LHCN-M2 (cell line): ENCODE data around the gene BCL2. TPM values are rescaled to one million over a fixed set of nuclear protein-coding genes. Genes with fewer than 3 reads are reported as not detected.

Source experiments
- DNase-seq: peaks from one replicate; pipeline ENCODE4 v3.0.0-alpha.2; 2012; ENCODE audit warnings: low read depth
- total RNA-seq: library from RNA; depleted of rRNA; stranded (reverse); fragments of >200 nt; gene quantifications from 2 replicates; pipeline ENCODE4 v1.2.3, GENCODE V29; 2014

Gene BCL2
- total RNA-seq, 1 experiment from 2014 or later = 2.5 TPM

DNA sequence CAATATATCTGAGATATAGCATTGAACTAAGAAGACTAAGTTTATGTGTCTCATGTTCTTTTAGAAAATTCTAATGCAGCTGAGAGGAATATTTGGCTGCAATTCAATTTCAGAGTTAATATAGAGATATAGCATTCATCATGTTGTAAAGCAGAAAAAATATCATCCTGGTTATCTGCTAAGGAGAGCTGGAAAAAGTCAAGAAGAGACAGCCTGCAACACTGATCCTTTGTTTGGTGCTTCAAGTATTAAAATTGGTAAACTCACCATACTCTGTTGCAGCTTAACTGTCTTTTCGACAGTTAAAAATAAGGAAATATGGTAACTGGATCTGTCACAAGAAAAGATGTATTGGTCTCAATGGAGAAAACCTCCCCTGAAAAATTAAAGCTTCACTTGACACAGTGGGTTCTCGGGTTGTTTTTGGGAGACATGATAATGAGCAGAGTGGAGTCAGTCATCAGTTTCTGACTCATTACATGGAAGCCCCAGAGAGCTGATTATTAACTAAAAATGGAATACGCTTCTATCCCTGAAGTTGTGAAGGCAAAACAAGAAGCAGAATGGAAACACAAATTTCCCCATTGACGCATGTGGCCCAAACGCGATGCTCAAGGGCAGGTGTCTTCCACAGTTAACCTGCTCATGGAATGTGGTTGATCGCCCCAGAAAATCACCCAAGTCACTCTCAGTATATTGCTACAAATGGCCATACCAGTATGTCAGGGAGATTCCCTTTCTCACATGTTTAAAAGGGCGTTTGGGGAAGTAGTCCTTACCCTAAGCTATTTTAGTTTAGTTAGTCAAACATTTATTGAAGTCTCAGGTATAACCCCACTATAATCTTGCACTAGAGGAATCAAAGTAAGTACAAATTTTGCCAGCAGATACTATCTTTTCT, 8.2 kb downstream of the BCL2 start:
- DNase-seq = no peak

- DNase-seq = no peak
Measured at GRCh38 chr18:63309422-63309821, 10.1 kb downstream of the BCL2 start.

DNA sequence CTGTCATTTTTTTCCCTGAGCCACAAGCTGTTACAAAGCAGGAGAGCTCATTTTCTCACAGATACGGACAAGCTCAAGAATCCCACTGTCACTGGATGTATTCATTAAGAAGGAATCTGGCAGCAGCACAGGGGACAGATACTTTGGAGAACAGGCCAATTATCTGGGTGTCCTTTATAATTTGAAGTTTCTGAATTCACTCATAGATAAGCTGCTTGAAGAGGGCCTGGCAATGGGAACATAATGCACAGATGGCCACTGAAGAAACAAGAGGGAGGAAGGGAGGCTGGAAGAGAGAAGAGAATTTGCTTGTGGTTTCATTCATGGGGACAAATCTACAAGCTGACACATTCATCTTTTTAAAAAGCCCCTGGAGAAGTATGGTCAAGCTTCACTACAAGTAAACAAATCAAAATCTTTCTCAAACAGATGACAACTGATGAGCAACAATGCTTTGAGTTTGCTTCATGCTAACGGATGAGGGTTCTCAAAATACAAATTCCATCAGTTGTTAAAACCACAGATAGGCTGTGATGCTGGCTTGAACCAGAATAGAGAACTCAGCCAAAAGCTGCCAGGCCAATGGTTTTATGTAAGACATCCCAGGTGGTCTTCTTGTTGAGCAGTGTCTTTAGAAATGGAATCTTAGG, 11.9 kb downstream of the BCL2 start:
- DNase-seq = peak; percentile 6

DNA sequence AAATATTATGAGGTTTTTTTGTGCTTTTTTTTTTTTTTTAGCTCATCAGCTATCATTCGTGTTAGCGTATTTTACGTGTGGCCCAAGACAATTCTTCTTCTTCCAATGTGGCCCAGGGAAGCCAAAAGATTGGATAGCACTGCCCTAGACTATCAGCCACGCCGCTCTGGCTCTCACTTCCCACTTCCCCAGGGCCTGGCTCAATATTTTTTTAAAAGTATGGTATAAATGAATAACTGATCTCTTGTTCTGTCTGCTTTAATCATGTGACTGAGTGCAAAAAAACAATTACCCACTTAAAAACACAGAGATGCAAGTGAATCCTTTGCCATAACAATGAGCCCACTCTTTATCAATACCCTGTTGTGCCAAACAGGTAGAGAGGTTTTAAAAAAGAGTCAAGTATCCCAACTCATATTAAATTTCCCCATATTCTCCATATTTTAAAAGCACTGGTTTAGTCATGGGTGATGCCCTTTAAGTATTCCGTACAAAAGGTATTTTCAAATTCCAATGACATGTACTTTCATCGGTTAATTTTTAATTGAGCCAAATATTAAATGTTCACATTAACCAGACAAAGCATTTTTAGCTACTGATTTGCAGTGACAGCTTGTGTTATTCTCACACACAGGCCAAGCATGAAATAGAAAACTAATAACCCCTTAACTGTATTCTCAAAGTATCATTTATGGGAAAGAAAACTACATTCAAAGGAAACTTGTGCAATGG, 12.6 kb downstream of the BCL2 start:
- no peak for DNase-seq

DNA sequence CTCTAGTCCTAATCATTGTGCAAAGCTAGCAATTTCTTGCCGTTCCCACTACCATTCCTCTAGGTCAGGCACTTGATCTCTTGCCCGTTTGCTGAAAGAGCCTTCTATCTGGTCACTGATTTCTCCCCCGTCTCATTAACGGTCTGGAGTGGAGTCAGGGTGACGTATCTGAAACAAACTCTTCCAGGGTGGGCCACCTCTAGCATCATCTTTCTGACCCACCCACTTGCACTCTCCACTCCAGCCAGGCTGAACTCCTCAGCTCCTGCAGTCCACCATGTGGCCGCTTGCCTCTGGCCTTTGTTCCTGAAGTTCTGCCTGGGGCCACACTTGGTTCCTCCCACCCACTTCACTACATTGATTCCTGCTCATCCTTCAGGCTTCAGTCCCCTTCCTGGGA, 13.3 kb downstream of the BCL2 start:
- no peak for DNase-seq

DNA sequence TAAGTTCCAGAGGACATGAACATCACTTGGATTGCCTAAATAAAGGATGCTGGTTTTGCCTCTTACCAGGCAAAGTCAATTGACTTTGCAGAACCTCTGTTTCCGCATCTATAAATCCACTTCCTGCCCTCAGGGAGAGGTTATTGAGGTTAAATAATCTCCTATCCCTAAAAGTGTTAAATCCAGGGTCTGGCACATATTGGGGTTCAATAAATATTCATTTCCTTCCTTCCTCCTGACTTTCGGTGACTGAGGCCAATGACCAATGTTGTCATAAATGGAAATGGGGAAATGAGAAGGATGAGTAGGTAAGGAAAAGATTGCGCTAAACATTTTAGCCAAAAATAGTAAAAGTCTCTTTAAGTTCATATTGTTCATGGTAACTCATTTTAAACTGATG, 16.0 kb downstream of the BCL2 start:
- no peak for DNase-seq

- DNase-seq = no peak
Measured at GRCh38 chr18:63302636-63303405, 16.7 kb downstream of the BCL2 start.

DNA sequence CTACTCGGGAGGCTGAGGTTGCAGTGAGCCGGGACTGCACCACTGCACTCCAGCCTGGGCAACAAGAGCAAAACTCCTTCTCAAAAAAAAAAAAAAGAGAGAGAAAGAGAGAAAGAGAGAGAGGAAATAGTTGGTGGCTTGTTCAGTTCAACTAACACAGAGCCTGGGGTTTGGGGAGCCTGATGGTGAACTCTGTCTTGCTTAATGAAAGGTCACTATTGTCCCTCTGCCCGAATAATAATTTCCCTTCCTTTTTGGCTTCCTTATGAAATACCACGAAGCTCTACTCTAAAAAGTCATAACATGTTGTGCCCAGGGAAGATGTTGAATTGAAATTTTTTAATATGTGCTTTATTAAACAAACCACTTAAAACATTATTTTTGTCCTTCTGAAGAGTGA, 17.3 kb downstream of the BCL2 start:
- DNase-seq = no peak

- DNase-seq = no peak
Measured at GRCh38 chr18:63301434-63301833, 18.1 kb downstream of the BCL2 start.

DNA sequence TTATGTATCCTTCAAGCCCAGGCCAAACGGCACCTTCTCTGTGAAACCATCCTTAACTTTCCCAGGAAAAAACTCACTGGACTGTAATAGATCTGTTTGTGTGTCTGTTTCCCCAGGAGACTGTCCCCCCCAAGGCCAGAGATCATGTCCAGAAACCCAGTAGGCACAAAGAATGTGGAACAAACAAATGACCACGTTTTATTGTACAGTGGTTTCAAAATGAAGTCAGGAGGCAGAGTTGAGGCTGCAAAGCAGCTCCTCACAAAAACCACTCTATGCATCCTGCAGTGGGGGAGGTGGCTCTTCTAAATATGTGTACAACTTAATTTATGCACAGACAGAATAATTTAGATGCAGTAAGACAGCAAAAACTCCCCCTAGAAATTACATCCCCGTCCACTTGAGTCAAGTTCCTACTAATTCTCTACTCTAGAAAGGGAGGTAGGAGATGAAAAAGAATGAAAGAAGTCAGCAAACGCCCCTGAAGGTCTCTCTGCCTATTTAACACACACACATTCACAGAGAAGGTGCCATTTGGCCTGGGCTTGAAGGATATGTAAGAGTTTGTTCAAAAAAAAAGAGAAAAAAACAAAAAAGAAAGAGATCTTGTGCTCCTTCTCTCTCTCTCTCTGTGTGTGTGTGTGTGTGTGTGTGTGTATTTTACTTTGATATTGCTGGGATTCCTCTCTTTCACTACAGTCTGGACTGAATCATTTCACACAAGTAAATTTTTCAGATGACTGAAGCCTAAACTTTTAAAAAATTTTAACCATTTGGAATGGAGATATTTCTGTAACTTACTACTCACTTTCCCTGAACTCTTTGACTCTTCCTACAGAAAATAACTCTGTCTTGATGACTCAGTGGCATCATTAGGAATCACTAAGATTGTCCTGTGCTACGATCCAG, 19.5 kb downstream of the BCL2 start:
- no peak for DNase-seq

DNA sequence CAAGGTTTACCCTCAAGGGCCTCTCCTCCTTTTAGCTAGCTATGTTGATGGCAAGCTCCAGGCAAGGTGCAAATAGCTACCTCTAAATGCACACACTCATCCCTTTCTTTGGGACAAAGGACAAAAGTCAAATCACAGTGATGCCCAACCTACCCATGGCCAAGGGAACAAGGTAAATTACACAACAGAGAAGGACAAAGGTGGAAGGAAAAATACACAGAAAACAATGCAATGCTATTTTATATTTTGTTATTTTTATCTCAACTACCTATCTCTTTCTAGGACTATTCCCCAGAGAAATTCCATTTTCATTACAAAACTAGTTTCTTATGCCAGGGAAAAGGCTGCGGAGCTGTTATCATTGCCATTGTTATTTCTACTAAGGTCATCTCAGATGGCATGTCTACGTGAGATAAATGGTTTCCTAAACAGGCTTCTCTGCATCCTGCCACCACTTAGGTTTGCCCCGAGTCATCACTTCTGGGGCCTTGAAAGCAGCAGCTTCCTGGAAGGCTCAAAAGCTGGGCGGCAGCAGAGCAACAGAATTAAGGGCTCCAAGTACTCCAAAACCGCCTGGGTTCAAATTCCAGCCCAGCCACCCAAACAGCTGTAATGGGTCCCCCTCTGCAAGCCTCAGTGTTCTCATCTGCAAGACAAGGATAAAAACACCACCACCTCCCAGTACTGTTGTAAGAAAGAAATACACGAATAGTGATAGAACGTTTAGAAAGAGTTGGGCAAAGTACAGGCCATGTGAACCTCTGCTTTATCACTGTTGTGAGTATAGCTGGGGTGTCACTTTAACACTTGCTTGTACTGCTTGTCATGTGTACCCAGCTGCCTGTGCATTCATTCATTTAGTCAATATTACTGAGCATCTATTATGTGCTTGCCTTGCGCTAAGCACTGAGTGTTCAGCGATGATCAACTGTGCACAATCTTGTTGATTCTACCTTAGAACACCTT, 20.9 kb downstream of the BCL2 start:
- DNase-seq = no peak

GRCh38 chr18:63297687-63298399, 21.7 kb downstream of the BCL2 start:
- DNase-seq = no peak

- DNase-seq = no peak
Measured at GRCh38 chr18:63293935-63294334, 25.6 kb downstream of the BCL2 start.

GRCh38 chr18:63292831-63293683, 26.5 kb downstream of the BCL2 start:
- no peak for DNase-seq

- no peak for DNase-seq
Measured at GRCh38 chr18:63291278-63291677, 28.3 kb downstream of the BCL2 start.

DNA sequence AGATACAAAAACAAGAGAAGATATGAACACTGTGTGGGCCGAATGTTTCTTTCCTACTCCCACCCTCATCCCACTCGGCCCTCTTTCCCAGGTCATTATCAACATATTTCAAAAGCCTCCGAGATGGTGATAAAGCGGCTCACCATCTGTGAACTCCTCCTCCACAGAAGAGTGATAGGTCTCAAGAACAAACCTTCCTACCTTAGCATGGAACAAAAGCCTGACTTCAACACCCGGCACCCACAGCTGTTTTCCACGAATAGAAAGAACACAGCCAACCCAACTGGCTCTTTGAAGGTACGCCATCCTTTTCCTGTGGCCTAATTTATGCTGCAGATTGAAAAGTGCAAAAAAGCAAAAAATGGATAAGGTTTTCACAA, 28.8 kb downstream of the BCL2 start:
- no peak for DNase-seq

DNA sequence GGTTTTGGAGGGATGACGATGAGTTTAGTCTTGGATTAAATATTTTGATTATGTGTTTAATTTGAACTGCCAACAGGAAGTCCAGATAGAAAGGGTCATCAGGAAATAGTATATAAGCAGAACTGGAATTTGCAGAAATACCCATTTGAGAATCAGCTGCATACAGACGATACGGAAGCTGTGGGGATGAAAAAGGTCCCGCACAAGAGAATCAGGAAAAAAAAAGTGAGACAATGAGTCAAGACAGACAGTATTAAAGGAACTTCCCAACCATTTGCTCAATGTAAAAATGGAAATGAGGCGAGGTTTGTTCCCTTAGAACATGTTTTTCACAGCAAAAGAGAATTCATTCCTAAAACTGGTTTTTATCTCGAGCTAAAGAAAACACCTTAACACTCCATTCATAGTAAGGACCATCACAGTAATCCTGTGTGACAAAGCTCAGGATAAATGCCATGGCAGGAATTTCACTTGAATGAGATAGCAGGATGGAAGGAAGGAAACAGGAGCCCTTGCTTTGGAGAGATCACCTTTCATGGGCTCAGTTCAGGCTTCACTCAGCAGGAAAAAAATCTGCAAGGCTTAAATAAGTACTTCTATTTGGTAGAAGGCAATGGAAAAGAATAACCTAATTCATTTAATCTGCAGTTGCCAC, 29.3 kb downstream of the BCL2 start:
- no peak for DNase-seq
